SJCRH30 (cell line): Measurements from ENCODE around the gene RFC4. TPM values are rescaled to one million over a fixed set of nuclear protein-coding genes. Genes with fewer than 3 reads are reported as not detected.
A peak's percentile ranks its signal among the peaks of the same experiment; 100 is the strongest.

Experiments used
- DNase-seq, 2 experiments: peaks; one replicate each; pipeline ENCODE4 v3.0.0-alpha.2; 2015 to 2020
- H3K27ac ChIP-seq: fragments of 250-450 bp; sonication (Bioruptor Pico); 2 replicates; pipeline ENCODE4 v1.5.1; 2020; ENCODE audit warnings: mild to moderate bottlenecking, moderate library complexity
- H3K27me3 ChIP-seq: fragments of 250-450 bp; sonication (Bioruptor Pico); 2 replicates; pipeline ENCODE4 v1.5.1; 2020; ENCODE audit warnings: mild to moderate bottlenecking, moderate library complexity
- H3K36me3 ChIP-seq: fragments of 250-450 bp; sonication (Bioruptor Pico); 2 replicates; pipeline ENCODE4 v1.5.1; 2020; ENCODE audit warnings: mild to moderate bottlenecking, moderate library complexity
- H3K4me1 ChIP-seq: fragments of 250-450 bp; sonication (Bioruptor Pico); 2 replicates; pipeline ENCODE4 v1.5.1; 2020; ENCODE audit warnings: mild to moderate bottlenecking, moderate library complexity
- H3K4me3 ChIP-seq: fragments of 250-450 bp; sonication (Bioruptor Pico); 2 replicates; pipeline ENCODE4 v1.5.1; 2020; ENCODE audit warnings: mild to moderate bottlenecking, moderate library complexity
- H3K9me3 ChIP-seq: fragments of 250-450 bp; sonication (Bioruptor Pico); replicated peaks from 2 replicates; pipeline ENCODE4 v1.5.1; 2020; ENCODE audit warnings: mild to moderate bottlenecking, moderate library complexity
- total RNA-seq: library from RNA; depleted of rRNA; stranded (reverse); fragments of >200 nt; shearing (Covaris generic); gene quantifications from 2 replicates; pipeline ENCODE4 v1.2.3, GENCODE V29; 2014; rRNA removed

RFC4 gene
- total RNA-seq, 1 experiment from 2014 or later = 96.6 TPM

GRCh38 chr3:186754871-186755270 lies 51.4 kb downstream of the RFC4 start:
- no peak for DNase-seq
- H3K27ac ChIP-seq = no peak overlapping the region
- no peaks in the 10 kb centered on the region; the same call in 1 of the 2 replicates for H3K27me3 ChIP-seq
- no peaks in the 10 kb centered on the region for H3K36me3 ChIP-seq
- no peak overlapping the region for H3K4me3 ChIP-seq
- no peaks in the 10 kb centered on the region for H3K4me1 ChIP-seq
- no peaks in the 10 kb centered on the region for H3K9me3 ChIP-seq

GRCh38 chr3:186754006-186754405 lies 52.3 kb downstream of the RFC4 start:
- H3K4me3 ChIP-seq = no peak overlapping the region
- no peaks in the 10 kb centered on the region; the same call in 1 of the 2 replicates for H3K27me3 ChIP-seq
- no peak for DNase-seq
- no peaks in the 10 kb centered on the region for H3K36me3 ChIP-seq
- H3K9me3 ChIP-seq = no peaks in the 10 kb centered on the region
- H3K27ac ChIP-seq = no peak overlapping the region
- no peaks in the 10 kb centered on the region for H3K4me1 ChIP-seq

GRCh38 chr3:186751480-186751879 lies 54.8 kb downstream of the RFC4 start:
- Histone ChIP-seq H3K36me3 (no peaks in the 10 kb centered on the region), H3K27ac (no peak overlapping the region), H3K27me3 (no peaks in the 10 kb centered on the region), H3K9me3 (no peaks in the 10 kb centered on the region), H3K4me1 (no peaks in the 10 kb centered on the region), H3K4me3 (no peak overlapping the region)
- no peak for DNase-seq

- H3K9me3 ChIP-seq = no peaks in the 10 kb centered on the region
- H3K4me3 ChIP-seq = no peak overlapping the region
- no peaks in the 10 kb centered on the region for H3K27me3 ChIP-seq
- no peaks in the 10 kb centered on the region for H3K36me3 ChIP-seq
- no peak overlapping the region for H3K27ac ChIP-seq
- no peaks in the 10 kb centered on the region for H3K4me1 ChIP-seq
- DNase-seq = no peak
Measured at GRCh38 chr3:186750316-186750715, 56.0 kb downstream of the RFC4 start.

GRCh38 chr3:186746008-186746407 lies 60.3 kb downstream of the RFC4 start:
- Histone ChIP-seq H3K27me3 (no peaks in the 10 kb centered on the region), H3K4me1 (no peaks in the 10 kb centered on the region), H3K9me3 (no peaks in the 10 kb centered on the region), H3K36me3 (no peaks in the 10 kb centered on the region), H3K4me3 (no peak overlapping the region), H3K27ac (no peak overlapping the region)
- peak; percentile 42 to 55 for DNase-seq

GRCh38 chr3:186743666-186744065 lies 62.6 kb downstream of the RFC4 start:
- DNase-seq = no peak
- H3K27me3 ChIP-seq = no peaks in the 10 kb centered on the region
- H3K4me3 ChIP-seq = no peak overlapping the region
- H3K9me3 ChIP-seq = no peaks in the 10 kb centered on the region
- H3K4me1 ChIP-seq = no peaks in the 10 kb centered on the region
- no peak overlapping the region for H3K27ac ChIP-seq
- H3K36me3 ChIP-seq = no peaks in the 10 kb centered on the region

GRCh38 chr3:186742618-186743380 lies 63.5 kb downstream of the RFC4 start:
- no peaks in the 10 kb centered on the region for H3K9me3 ChIP-seq
- no peak overlapping the region for H3K27ac ChIP-seq
- no peak overlapping the region for H3K4me3 ChIP-seq
- no peaks in the 10 kb centered on the region for H3K27me3 ChIP-seq
- no peaks in the 10 kb centered on the region for H3K36me3 ChIP-seq
- DNase-seq = no peak
- no peaks in the 10 kb centered on the region for H3K4me1 ChIP-seq

Other genes starting within 250 kb of the RFC4 start
- 19.1 and 19.3 TPM in 2 replicates for gene TBCCD1, start 239.1 kb downstream of the RFC4 start, total RNA-seq
- gene DNAJB11, start 235.8 kb downstream of the RFC4 start, total RNA-seq = 79.4 and 80.1 TPM in 2 replicates
- gene AHSG, start 193.4 kb downstream of the RFC4 start, total RNA-seq = not detected in 2 replicates
- not detected in 2 replicates for gene FETUB, start 166.1 kb downstream of the RFC4 start, total RNA-seq
- gene HRG, start 140.5 kb downstream of the RFC4 start, total RNA-seq = not detected in 2 replicates
- not detected in 2 replicates for gene KNG1, start 89.1 kb downstream of the RFC4 start, total RNA-seq
- 261 and 315 TPM in 2 replicates for gene EIF4A2, start 22.9 kb downstream of the RFC4 start, total RNA-seq
- not detected in 2 replicates for gene ADIPOQ, start 36.2 kb upstream of the RFC4 start, total RNA-seq
- 2.3 TPM in 2 replicates for gene ST6GAL1, start 124.0 kb upstream of the RFC4 start, total RNA-seq